Measurements from ENCODE around the gene SLC7A4.

SLC7A4 gene

GRCh38 chr22:20980523-20980922 is 51.8 kb downstream of the SLC7A4 start:
- H3K4me3 ChIP-seq (ENCODE audit: low read depth in 1 of 2, low read length in 1 of 2), result no peak overlapping the region
- no peak for TF ChIP-seq CTCF (IDR thresholded peaks at IDR 0.05)
- no peak overlapping the region for H3K27ac ChIP-seq
- H3K9me3 ChIP-seq, result no peaks in the 10 kb centered on the region
- H3K27me3 ChIP-seq, result peaks cover 9% of the 10 kb centered on the region
- H3K4me1 ChIP-seq (ENCODE audit: control insufficient read depth in 1 of 2, insufficient read depth in 1 of 2, low read depth in 1 of 2, low read length in 1 of 2), result peaks cover 27 to 29% of the 10 kb centered on the region in 2 experiments
- H3K36me3 ChIP-seq, result no peaks in the 10 kb centered on the region

DNA sequence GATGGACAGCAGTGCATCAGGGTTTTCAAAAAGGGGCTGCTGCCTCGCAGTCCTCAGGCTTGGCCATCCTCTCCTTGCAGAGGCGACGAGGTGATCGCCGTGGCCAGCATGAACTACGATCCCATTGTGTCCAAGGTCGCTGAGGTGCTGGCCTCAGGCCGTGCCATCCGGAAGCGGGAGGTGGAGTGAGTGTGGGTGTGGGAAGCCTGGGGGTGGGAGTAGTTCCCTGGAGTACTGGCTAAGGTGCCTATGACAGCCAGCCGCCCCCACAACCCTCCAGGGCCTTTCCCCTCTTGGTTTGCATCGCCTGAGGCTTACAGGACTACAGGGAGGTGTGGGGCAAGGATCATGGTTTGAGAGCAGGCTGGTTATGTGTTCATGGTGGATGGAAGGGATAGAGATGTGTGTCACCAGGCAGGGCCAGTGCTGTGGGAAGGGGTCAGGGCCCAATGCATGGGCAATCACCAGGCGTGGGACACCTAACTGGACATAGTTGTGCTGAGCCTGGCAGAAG is 52.4 kb downstream of the SLC7A4 start:
- H3K4me3 ChIP-seq (ENCODE audit: low read depth in 1 of 2, low read length in 1 of 2), result peak overlapping the region in 1 of 2 experiments; percentile 20
- peaks cover 27 to 29% of the 10 kb centered on the region in 2 experiments for H3K4me1 ChIP-seq (ENCODE audit: control insufficient read depth in 1 of 2, insufficient read depth in 1 of 2, low read depth in 1 of 2, low read length in 1 of 2)

DNA sequence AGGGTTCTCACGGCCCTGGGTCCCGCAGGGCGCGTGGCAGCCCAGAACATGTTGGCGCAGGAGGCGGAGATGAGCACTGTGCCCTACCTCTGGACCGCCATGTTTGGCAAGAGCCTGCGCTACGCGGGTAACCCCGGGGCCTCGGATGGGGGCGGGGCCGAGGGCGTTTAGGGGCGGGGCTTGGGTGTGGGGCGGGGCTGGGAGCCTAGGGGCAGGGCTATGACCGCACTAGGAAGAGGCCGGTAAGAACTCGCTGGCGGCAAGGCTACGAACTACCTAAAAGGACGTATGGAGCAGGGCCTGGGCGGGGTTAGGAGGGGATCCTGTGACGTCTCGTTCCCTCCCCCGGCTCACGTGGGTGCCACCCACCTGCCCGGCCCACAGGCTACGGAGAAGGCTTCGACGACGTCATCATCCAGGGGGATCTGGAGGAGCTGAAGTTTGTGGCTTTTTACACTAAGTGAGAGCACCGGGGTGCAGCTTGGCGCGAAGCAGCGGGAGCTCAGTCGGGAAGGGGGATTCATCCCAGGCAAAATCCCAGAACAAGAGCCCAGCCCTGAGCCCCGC is 53.0 kb downstream of the SLC7A4 start:
- H3K9me3 ChIP-seq, result no peaks in the 10 kb centered on the region
- H3K4me3 ChIP-seq (ENCODE audit: low read depth in 1 of 2, low read length in 1 of 2), result peak overlapping the region; percentile 2 to 20
- H3K27me3 ChIP-seq, result peaks cover 9% of the 10 kb centered on the region
- no peak for TF ChIP-seq CTCF (IDR thresholded peaks at IDR 0.05)
- H3K27ac ChIP-seq, result no peak overlapping the region
- no peaks in the 10 kb centered on the region for H3K36me3 ChIP-seq
- H3K4me1 ChIP-seq (ENCODE audit: control insufficient read depth in 1 of 2, insufficient read depth in 1 of 2, low read depth in 1 of 2, low read length in 1 of 2), result peaks cover 27 to 29% of the 10 kb centered on the region in 2 experiments

More for the DNA sequence above, 52.4 kb downstream of the SLC7A4 start:
- H3K9me3 ChIP-seq, result no peaks in the 10 kb centered on the region
- no peak overlapping the region for H3K27ac ChIP-seq
- TF ChIP-seq CTCF (IDR thresholded peaks at IDR 0.05), result no peak
- no peaks in the 10 kb centered on the region for H3K36me3 ChIP-seq
- H3K27me3 ChIP-seq, result peaks cover 9% of the 10 kb centered on the region
